ENCODE data around the gene CNDP2.
"Not testable (repeated sequence)": the region's sequence is repeated elsewhere in the genome, so short reads cannot be mapped to it uniquely, and the experiment has no call there.

CNDP2 gene

GRCh38 chr18:74519320-74520095 lies 23.3 kb downstream of the CNDP2 start:
- no peak for DNase-seq

- no peak for DNase-seq
These were observed 24.1 kb downstream of the CNDP2 start for GRCh38 chr18:74520096-74520833.

- DNase-seq, result no peak
These were observed 25.0 kb downstream of the CNDP2 start for GRCh38 chr18:74521068-74521725.

GRCh38 chr18:74522635-74523548 lies 26.7 kb downstream of the CNDP2 start:
- DNase-seq, result no peak

GRCh38 chr18:74524097-74524496 lies 27.9 kb downstream of the CNDP2 start:
- DNase-seq, result no peak

- not testable (repeated sequence) for DNase-seq
These were observed 28.8 kb downstream of the CNDP2 start for GRCh38 chr18:74524915-74525314.

- DNase-seq, result no peak
These were observed 29.6 kb downstream of the CNDP2 start for GRCh38 chr18:74525741-74526140.

GRCh38 chr18:74526488-74526887 lies 30.3 kb downstream of the CNDP2 start:
- DNase-seq, result no peak

GRCh38 chr18:74528478-74528877 lies 32.3 kb downstream of the CNDP2 start:
- no peak for DNase-seq

GRCh38 chr18:74528913-74529312 lies 32.8 kb downstream of the CNDP2 start:
- DNase-seq, result no peak

- DNase-seq, result no peak
These were observed 33.2 kb downstream of the CNDP2 start for GRCh38 chr18:74529378-74529777.

- no peak for DNase-seq
These were observed 33.8 kb downstream of the CNDP2 start for GRCh38 chr18:74529811-74530583.

- no peak for DNase-seq
These were observed 34.4 kb downstream of the CNDP2 start for GRCh38 chr18:74530584-74530862.

GRCh38 chr18:74531043-74531442 lies 34.9 kb downstream of the CNDP2 start:
- DNase-seq, result no peak

- DNase-seq, result no peak
These were observed 36.4 kb downstream of the CNDP2 start for GRCh38 chr18:74532511-74533025.

GRCh38 chr18:74533666-74534065 lies 37.5 kb downstream of the CNDP2 start:
- DNase-seq, result no peak

- DNase-seq, result no peak
These were observed 38.2 kb downstream of the CNDP2 start, which contains the start of gene CNDP1 for GRCh38 chr18:74534150-74534969. CNDP1 (plus strand) TSS chr18:74534500; CDS start chr18:74534668, 168 bp downstream.

- no peak for DNase-seq
These were observed 39.0 kb downstream of the CNDP2 start for GRCh38 chr18:74534981-74535649.

GRCh38 chr18:74539289-74539688 lies 43.1 kb downstream of the CNDP2 start:
- DNase-seq, result no peak
